GM21576 (cell line): ENCODE measurements around the gene JAM3.
A peak's percentile ranks its signal among the peaks of the same experiment; 100 is the strongest.

Source experiments
- ATAC-seq: cut with Tn5 transposase; IDR thresholded peaks from one replicate; pipeline ENCODE4 v1.9.1; 2021; ENCODE audit warnings: mild to moderate bottlenecking, moderate library complexity; ENCODE audit not compliant: unreplicated experiment

JAM3 gene

DNA sequence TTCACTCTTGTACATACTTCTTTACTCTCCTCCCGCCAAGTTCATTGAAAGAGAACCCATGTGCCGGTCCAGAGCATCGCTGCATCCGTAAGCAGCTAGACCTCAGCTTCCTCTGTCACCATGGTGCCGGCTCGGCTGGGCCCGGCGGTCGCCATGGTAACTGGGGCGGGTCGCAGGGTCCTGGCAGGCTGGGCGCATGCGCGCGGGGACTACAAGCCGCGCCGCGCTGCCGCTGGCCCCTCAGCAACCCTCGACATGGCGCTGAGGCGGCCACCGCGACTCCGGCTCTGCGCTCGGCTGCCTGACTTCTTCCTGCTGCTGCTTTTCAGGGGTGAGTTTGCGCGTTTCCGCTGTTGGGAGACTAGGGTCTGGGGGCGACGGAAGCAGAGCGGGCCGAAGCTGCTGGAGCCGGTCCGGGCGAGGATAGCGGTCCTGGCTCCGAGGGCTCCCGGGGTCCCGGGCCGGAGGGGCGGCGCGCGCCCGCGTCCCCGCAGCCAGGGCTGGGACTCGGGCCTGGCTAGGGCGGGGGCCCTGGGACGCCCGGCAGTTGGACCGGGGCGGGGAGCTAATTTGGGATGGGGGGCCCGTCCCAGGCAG, at the start of gene JAM3:
Gene JAM3 (plus strand): TSS at position 244 of the 597 bp plus-strand sequence. CDS start 12 bp downstream, at position 256.
- peak; percentile 69 for ATAC-seq

DNA sequence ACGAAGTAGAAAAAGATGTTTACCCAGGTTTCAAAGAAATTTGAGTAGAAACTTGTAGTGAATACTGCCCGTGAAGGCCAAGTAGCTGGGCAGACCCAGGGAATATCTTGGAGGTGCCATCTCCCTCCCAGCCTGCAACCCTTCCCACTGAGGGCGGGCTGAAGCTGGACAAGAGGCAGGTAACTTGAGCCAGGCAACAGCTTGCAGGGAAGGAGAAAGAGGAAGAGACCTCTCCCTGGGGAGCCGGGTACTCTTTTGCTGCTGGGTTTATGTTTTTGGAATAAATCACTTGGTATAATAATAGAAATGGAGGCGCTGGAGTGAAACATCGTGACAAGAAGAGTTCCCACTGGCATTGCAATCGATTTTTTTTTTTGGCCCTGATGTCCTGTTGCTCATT, 49.4 kb upstream of the JAM3 start:
- no peak for ATAC-seq

DNA sequence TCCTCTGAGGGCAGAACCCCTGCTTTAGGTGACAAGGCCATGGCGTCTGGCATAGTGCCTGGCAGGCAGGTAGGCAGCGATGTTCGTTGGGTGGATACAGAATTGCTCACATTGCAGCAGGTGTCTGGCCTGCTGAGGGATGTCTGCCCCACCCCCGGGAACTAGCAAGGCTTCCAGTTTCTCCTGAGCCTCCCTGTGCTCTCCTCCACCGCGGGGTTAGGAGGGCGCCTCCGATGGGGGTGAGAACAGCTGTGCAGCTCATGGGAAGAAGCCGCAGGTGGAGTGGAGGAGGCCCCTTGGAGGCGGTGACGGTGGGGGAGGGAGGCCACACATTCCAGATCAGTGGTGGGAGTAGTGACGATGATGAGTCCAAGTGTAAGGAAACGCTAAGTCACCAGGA, 48.3 kb upstream of the JAM3 start:
- no peak for ATAC-seq

GRCh38 chr11:134021326-134021725, 47.5 kb upstream of the JAM3 start:
- no peak for ATAC-seq

DNA sequence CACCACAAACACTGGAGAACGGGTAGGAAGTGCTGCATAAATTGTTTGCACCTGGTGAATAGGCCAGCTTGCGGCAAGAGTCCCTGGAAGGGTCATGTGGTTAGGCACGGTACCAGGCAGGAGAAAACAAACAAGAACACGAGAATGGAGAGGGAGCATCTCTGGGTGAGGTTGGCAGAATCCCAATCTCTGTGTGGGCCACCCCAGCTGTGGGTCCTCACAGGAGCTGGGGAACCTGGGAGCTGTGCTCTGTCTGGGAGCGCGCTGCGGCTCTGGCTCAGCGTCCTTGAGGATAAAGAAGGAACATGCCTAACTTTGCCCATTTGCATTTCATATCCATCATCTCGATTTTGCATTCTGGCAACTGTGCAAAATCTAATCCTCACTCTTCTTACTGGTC, 46.1 kb upstream of the JAM3 start:
- no peak for ATAC-seq

GRCh38 chr11:134024420-134025081, 44.3 kb upstream of the JAM3 start:
- ATAC-seq = no peak

DNA sequence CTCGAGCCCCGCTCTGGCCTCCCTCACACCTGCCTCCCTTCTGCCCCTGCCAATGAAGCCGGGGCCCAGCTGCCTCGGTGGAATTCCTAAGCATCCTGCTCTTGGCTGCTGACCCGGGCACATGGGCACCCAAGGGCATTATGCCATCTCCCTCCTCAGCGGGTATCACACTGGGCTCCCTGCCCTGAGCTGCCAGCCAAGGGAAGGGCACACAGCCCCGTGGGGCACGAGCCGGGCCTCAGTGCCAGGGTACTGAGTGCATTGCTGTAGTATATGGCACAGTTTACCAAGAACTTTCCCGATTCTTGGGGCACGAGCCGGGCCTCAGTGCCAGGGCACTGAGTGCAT, 43.8 kb upstream of the JAM3 start:
- ATAC-seq = no peak

- ATAC-seq = no peak
These were observed 42.1 kb upstream of the JAM3 start for GRCh38 chr11:134026655-134027343.

GRCh38 chr11:134027671-134028070, 41.2 kb upstream of the JAM3 start:
- no peak for ATAC-seq

GRCh38 chr11:134028368-134028920, 40.4 kb upstream of the JAM3 start:
- ATAC-seq = no peak

DNA sequence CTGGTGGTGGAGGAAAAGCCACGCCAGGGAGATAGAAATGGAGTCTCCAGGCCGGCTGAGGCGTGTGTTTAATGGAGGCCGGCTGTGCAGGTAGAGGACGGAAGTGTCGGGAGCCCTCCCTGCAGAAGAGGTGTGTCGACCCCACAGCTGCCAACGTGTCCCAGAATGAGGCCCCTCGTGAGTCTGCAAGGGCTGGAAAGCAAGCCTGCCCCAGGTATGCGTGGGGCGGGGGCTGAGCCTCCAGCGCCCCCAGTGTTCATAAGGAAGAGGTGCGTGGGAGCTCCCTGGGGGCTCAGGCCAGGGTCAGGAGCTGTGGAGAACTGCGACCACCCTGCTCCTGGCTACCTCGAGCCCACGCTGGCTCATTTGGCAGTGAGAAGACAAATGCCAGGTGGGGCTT, 38.0 kb upstream of the JAM3 start:
- no peak for ATAC-seq

DNA sequence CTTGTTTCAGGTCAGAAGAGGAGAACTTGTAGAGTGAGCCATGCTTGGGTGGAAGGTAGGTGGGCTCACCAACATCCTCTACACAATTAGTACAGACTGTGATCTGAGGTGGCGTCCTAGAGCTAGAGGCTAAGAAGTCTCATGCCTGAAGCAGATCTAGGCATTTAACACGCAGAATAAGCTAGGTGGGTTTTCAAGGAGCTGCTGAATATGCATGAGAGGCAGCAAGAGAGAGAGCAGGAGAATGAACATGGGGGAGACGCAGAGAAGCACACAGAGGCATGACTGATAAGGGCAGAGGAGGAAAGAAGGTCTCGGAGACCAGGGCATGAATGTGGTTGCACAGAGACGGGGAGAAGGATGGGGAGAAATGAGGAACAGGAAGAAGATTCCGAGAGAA, 36.8 kb upstream of the JAM3 start:
- ATAC-seq = no peak

DNA sequence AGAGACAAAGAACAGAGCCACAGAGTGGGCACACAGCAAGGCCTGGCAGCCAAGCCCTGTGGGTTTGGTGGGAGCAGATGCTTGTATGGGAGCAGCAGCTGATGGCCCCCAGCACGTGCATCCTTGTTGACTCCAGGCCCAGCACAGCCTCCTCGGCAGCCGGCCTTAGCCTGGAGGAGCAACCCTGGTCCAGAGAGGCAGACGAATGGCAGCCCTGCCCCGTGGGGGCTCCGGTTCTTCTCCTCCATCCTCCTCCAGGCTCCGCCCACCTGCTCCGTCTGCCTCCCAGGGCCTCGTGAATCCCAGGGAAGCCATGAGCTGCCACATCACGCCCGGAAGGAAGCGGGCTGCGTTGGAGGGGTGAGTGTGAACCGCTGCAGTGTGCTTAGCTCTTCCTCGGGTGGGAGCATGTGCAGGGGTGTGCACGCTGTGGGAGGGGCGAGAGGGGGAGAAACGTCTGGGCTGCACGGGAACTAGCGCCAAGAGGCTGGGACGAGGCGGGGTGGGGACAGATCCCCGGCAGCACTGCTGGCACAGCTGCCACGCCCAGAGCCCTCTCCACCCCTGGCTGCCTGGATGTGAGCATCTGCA, 36.3 kb upstream of the JAM3 start:
- no peak for ATAC-seq

GRCh38 chr11:134033276-134033675, 35.6 kb upstream of the JAM3 start:
- ATAC-seq = no peak

GRCh38 chr11:134033696-134034491, 35.0 kb upstream of the JAM3 start:
- peak; percentile 78 for ATAC-seq

DNA sequence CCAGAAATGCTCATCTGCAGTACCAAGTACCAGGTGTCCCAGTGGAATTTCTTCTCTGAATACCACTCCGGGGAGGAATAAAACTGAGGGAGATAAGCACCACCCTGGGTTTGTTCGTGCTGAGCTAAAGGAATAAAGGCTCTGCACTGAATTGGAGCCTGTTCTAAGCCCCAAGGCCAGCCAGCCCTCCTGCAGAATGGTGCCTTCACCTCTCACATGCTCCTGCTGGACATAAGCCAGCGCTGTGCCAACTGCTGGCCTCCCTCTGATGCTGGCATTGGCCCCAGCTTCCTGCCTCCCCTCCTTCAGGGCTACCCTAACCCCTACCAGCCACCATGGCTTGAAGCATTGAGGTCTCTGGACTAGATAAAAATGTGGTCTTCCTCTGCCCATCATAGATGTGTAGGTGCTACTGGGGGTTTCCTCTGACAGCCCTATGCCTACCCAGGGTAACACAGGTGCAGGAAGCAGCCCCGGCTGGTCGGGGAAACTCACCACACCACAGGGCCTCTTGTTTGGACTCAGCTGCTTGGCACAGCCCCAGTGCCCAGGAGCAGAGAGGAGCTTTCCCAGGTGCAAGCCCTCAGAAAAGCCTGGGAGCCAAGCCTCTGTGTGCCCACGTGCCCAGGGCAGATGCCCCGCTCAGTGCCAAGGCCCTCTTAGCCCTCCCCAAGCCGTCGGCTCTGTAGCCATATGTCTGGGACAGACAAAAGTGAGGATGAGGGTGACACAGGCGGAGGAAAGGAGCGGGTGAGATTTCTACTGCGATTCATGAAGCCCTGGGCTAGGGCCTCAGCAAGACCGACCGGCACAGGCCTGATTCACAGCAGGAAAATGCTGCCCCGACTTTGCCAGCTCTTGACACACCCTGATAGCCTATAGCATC, 34.1 kb upstream of the JAM3 start:
- no peak for ATAC-seq

DNA sequence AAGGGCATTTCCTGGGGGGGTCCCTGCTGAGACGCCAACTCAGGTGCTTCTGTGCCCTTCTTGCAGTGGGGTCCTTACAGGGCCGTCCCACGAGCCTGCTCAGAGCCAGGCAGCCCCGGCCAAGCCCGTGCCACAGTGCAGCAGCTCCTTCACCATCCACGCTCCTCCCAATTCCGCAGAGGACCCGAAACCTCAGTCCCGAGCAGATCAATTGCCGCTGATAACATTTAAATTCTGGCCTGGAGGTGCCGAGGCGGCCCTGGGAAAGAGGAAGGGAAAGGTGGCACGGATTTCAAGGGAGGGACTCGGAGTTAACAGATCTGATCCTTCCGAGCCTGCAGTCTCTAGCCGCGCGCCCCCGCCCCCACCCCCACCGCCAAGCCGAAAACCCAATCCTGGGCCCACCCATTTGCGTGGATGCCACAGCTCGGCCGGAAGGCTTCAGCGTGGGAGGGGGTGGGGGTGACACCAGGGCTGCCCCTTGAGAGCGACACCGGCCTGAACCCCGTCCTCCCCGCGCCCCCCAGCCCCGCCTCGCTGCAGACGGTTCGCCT, 32.3 kb upstream of the JAM3 start:
- no peak for ATAC-seq

- peak; percentile 62 for ATAC-seq
These were observed 31.6 kb upstream of the JAM3 start for GRCh38 chr11:134037046-134037908.
